ENCODE data around the gene TMEM175.
"Not testable (repeated sequence)": the region's sequence is repeated elsewhere in the genome, so short reads cannot be mapped to it uniquely, and the experiment has no call there.

The TMEM175 gene

GRCh38 chr4:974668-975067 is 42.4 kb downstream of the TMEM175 start:
- no peak for TF ChIP-seq CTCF (conservative IDR thresholded peaks at IDR 0.05)
- no peak overlapping the region for H3K27ac ChIP-seq

GRCh38 chr4:976016-976415 is 43.8 kb downstream of the TMEM175 start:
- H3K27ac ChIP-seq, result not testable (repeated sequence)

- H3K27ac ChIP-seq, result no peak overlapping the region
Observed at GRCh38 chr4:978957-979701, 46.9 kb downstream of the TMEM175 start.

GRCh38 chr4:982291-982690 is 50.0 kb downstream of the TMEM175 start:
- H3K27ac ChIP-seq, result no peak overlapping the region
- no peak for TF ChIP-seq CTCF (conservative IDR thresholded peaks at IDR 0.05)

More at GRCh38 chr4:978957-979701, 46.9 kb downstream of the TMEM175 start:
- no peak for TF ChIP-seq CTCF (conservative IDR thresholded peaks at IDR 0.05)

- TF ChIP-seq CTCF (conservative IDR thresholded peaks at IDR 0.05), result no peak
Observed at GRCh38 chr4:982814-983213, 50.6 kb downstream of the TMEM175 start.

GRCh38 chr4:984336-985054 is 52.2 kb downstream of the TMEM175 start:
- TF ChIP-seq CTCF (conservative IDR thresholded peaks at IDR 0.05), result no peak
- no peak overlapping the region for H3K27ac ChIP-seq

More at GRCh38 chr4:982814-983213, 50.6 kb downstream of the TMEM175 start:
- H3K27ac ChIP-seq, result no peak overlapping the region

GRCh38 chr4:985123-985830 is 53.0 kb downstream of the TMEM175 start:
- peak overlapping the region; percentile 88 for H3K27ac ChIP-seq
- TF ChIP-seq CTCF (conservative IDR thresholded peaks at IDR 0.05), result no peak
